HUES6 (cell line): Measurements from ENCODE around the gene EPM2A.

Experiments used
- H3K27ac ChIP-seq: 2 replicates; pipeline ENCODE4 v1.7.0; 2013; ENCODE audit warnings: low read depth, mild to moderate bottlenecking, low read length, inconsistent platforms
- H3K27me3 ChIP-seq: 2 replicates; pipeline ENCODE4 v1.6.1; 2013; ENCODE audit warnings: low read length; ENCODE audit not compliant: control insufficient read depth, insufficient read depth
- H3K36me3 ChIP-seq: 2 replicates; pipeline ENCODE4 v1.6.1; 2013; ENCODE audit warnings: low read length; ENCODE audit not compliant: control insufficient read depth, insufficient read depth
- H3K4me1 ChIP-seq: 2 replicates; pipeline ENCODE4 v1.6.1; 2013; ENCODE audit warnings: low read length; ENCODE audit not compliant: control insufficient read depth, insufficient read depth
- H3K4me3 ChIP-seq: 2 replicates; pipeline ENCODE4 v1.5.1; 2013; ENCODE audit warnings: low read depth, low read length
- H3K9ac ChIP-seq: one replicate; pipeline ENCODE4 v1.6.1; 2013; ENCODE audit warnings: mild to moderate bottlenecking, low read length
- H3K9me3 ChIP-seq: 2 replicates; pipeline ENCODE4 v1.6.1; 2013; ENCODE audit warnings: low read depth, low read length; ENCODE audit not compliant: control insufficient read depth, insufficient read depth

Gene EPM2A

DNA sequence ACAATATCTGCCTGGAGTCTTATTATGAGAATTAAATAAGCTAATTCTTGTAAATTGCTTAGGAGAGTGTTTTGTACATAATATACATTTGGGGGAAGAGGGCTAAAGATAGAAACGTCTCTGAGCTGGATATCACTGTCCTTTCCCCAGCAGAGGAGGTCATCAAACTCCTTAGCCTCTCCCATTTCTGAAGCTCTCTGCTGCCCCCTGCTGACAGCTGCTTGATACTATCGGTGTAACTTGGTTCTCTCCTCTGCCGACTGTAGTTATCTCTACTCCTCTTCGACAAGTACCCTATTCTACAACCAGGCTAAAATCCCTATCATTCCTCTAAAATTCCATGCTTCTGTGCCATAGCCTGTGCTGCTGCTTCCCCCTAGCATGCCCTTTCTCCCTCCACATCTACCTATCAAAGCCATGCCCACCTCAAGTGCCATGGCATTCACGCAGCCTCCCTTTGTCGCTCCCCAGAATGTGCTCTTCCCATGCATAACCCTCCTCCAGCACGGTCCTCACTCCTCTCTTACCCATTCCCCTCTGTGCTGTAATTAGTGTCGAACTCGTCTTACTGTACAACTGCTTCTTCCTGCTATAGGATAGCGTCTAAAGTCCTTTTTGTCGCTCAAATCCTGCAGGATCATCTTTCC lies 101.2 kb downstream of the EPM2A start:
- no peak overlapping the region for H3K27ac ChIP-seq
- no peak overlapping the region for H3K9ac ChIP-seq
- H3K4me1 ChIP-seq, result no peaks in the 10 kb centered on the region
- H3K4me3 ChIP-seq, result 0 out of 2 replicates have a peak overlapping the region, but pooled peaks have one; percentile 7
- H3K36me3 ChIP-seq, result no peaks in the 10 kb centered on the region
- H3K27me3 ChIP-seq, result no peaks in the 10 kb centered on the region
- H3K9me3 ChIP-seq, result no peaks in the 10 kb centered on the region

DNA sequence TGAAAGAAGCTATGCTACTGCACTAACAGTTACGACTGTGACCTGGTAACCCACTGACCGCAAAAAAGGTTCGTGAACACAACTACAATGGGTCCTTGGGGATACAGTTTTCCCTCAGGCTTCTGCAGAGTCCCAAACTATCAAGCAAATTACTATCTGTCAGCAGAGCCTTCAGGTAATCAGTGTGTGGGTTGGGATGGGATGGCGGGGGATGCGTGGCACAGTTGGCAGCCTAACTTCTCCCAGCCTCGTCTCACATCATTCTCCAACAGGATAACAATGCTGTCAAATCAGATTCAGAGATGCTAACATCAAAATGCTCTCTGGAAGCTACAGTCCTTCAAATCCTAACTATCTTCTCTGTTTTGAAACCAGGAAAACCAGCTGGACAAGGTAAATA lies 102.3 kb downstream of the EPM2A start:
- no peaks in the 10 kb centered on the region for H3K9me3 ChIP-seq

DNA sequence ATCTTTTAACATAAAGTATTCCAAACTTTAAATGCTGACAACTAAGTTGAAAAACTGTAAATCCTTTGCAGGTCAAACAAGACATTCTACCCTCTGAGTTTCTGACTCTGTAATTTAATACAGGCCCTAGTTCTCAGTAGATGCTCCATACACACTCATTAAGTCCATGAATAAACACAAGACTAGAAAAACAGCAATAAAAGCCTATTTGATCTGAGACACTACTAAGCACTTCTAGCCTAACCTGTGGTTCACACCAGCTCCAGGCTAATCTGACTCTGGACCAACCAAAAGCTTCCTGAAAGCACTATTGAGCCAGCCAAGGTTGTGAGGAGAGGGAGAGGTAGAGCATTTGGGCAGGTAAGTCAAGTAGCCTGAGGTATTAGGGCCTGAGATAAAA lies 103.9 kb downstream of the EPM2A start:
- no peak overlapping the region for H3K27ac ChIP-seq
- H3K27me3 ChIP-seq, result no peaks in the 10 kb centered on the region
- no peaks in the 10 kb centered on the region for H3K36me3 ChIP-seq

More for the DNA sequence above, 102.3 kb downstream of the EPM2A start:
- no peak overlapping the region for H3K27ac ChIP-seq
- H3K9ac ChIP-seq, result no peak overlapping the region
- no peaks in the 10 kb centered on the region for H3K27me3 ChIP-seq
- H3K36me3 ChIP-seq, result no peaks in the 10 kb centered on the region
- H3K4me3 ChIP-seq, result no peak overlapping the region
- no peaks in the 10 kb centered on the region for H3K4me1 ChIP-seq

DNA sequence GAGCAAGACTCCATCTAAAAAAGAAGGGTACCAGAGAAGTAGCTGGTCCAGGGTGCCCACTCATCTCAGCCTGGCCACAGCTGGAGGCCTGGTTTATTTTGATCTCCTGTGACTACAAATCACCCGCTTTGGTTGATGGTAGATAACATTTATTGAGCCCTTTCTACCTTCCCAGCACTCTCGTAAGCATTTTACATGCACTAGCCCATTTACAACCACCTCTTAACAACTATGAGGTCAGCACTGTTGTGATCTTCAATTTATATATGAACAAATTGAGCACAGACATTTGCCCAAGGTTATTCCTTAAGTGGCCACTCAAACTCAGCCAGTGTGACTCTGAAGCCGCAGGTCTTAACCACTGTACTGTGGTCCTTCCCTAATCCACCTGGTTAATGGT lies 104.7 kb downstream of the EPM2A start:
- Histone ChIP-seq H3K36me3 (no peaks in the 10 kb centered on the region), H3K4me3 (no peak overlapping the region), H3K9me3 (no peaks in the 10 kb centered on the region), H3K27ac (no peak overlapping the region), H3K27me3 (no peaks in the 10 kb centered on the region), H3K9ac (no peak overlapping the region), H3K4me1 (no peaks in the 10 kb centered on the region)

More for the DNA sequence above, 103.9 kb downstream of the EPM2A start:
- Histone ChIP-seq H3K4me3 (no peak overlapping the region), H3K9me3 (no peaks in the 10 kb centered on the region), H3K4me1 (no peaks in the 10 kb centered on the region), H3K9ac (no peak overlapping the region)

DNA sequence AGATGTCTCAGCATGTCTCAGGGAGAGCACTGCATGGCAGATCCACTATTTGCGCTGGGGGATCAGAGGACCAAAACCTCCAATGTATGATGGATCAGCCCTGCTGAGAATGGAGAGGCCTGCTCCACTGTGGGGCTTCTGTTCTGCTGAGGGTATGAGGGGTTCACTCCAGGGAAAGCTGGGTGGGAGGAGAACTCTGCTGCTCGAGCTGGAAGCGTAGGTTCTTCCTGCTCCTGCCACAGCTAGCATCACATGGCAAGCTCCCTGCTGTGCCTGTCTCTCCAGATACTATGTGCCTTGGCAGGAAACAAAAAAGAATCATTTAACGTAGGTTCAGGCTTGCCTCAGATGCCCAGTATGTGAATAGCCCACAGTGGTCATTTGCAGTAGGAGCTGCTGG lies 105.8 kb downstream of the EPM2A start:
- Histone ChIP-seq H3K27ac (no peak overlapping the region), H3K9me3 (no peaks in the 10 kb centered on the region), H3K9ac (no peak overlapping the region), H3K4me3 (no peak overlapping the region), H3K4me1 (no peaks in the 10 kb centered on the region), H3K36me3 (no peaks in the 10 kb centered on the region), H3K27me3 (no peaks in the 10 kb centered on the region)

DNA sequence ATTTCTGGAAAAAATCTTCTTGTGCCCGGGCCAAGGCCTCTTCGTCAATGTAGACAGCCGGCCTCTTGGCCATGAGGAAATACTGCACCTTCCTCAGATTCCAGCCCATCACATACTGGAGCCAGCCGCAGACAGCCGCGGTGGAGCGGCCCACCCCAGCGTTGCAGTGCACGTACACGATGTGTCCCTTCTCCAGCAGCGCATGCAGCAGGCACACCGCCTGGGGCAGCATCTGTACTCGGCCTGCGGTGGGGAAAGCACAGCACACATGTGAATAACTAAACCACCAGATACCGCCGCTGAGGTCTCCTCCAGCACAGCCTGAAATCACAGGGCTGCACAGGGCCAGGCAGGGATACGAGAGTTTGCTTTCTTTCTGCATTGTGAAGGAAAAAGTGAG lies 107.9 kb downstream of the EPM2A start:
- Histone ChIP-seq H3K36me3 (no peaks in the 10 kb centered on the region), H3K27ac (no peak overlapping the region), H3K4me3 (no peak overlapping the region), H3K9ac (no peak overlapping the region), H3K9me3 (no peaks in the 10 kb centered on the region), H3K27me3 (no peaks in the 10 kb centered on the region), H3K4me1 (no peaks in the 10 kb centered on the region)

DNA sequence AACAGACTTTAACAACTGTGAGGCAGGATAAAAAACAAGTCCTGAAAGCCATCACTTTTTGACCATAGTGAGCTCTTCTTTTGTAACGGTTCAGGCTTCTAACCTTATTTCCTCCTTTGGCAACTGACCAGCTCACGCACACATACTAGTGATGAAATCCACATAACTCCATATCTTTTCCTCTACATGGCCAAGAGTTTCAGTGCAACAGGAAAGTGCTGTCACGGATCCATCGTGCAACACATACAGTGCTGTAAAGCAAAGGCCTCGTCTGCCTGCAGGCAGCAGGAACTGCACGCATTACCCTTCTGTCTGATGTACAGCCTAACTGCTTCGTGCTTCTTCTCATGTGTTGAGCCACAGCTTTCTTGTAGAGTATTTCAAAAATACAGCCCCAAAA lies 108.5 kb downstream of the EPM2A start:
- Histone ChIP-seq H3K4me1 (no peaks in the 10 kb centered on the region), H3K4me3 (no peak overlapping the region), H3K36me3 (no peaks in the 10 kb centered on the region), H3K27ac (no peak overlapping the region), H3K9ac (no peak overlapping the region), H3K27me3 (no peaks in the 10 kb centered on the region), H3K9me3 (no peaks in the 10 kb centered on the region)

DNA sequence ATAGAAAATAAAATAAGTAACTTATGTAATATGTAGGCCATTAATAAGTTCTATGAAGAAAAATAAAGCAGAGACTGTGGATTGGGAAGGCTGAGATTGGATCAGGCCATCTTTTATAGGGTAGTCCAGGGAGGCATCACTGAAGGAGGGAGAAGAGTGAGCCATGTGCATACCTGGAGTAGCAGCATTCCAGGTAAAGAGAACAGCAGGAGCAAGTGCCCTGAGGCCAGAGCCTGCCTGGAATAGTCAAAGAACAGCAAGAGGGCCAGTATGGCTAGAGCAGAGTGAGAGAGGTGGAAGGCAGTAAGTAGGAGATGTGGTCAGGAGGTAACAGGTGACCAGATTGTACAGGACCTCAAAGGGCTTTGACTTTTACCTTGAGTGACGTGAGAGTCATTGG lies 112.1 kb downstream of the EPM2A start:
- H3K9ac ChIP-seq, result no peak overlapping the region
- no peaks in the 10 kb centered on the region for H3K4me1 ChIP-seq
- H3K27me3 ChIP-seq, result no peaks in the 10 kb centered on the region
- H3K9me3 ChIP-seq, result peaks cover 1% of the 10 kb centered on the region; the same call in 1 of the 2 replicates
- no peak overlapping the region for H3K4me3 ChIP-seq
- H3K27ac ChIP-seq, result no peak overlapping the region
- H3K36me3 ChIP-seq, result no peaks in the 10 kb centered on the region

DNA sequence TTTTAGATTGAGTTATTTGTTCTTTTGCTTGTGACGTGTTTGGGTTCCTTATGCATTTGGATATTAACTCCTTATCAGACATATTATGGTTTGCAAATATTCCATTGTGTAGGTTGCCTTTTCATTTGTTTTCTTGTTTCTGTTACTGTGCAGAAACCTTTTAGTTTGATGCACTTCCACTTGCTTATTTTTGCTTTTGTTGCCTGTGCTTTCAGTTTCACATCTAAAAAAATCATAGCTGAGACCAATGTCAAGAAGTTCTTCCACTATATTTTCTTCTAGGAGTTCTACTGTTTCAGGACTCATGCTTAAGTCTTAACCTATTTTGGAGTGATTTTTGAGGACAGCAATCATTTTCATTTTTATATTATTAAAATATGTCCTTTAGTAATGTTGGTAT lies 113.5 kb downstream of the EPM2A start:
- H3K9ac ChIP-seq, result no peak overlapping the region
- H3K4me3 ChIP-seq, result no peak overlapping the region
- no peak overlapping the region for H3K27ac ChIP-seq

DNA sequence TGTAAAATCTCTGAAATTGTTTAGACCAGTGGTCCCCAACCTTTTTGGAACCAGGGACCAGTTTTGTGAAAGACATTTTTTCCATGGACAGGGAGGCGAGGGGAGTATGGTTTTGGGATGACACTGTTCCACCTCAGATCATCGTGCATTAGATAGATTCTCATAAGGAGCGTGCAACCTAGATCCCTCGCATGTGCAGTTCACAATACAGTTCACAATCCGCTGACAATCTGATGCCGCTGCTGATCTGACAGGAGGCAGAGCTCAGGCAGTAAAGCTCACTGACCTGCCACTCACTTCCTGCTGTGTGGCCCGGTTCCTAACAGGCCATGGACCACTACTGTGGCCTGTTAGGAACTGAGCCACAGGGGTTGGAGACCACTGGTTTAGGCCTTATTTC lies 115.2 kb downstream of the EPM2A start:
- Histone ChIP-seq H3K9me3 (peaks cover 10% of the 10 kb centered on the region), H3K4me1 (no peaks in the 10 kb centered on the region), H3K36me3 (no peaks in the 10 kb centered on the region), H3K4me3 (no peak overlapping the region), H3K27ac (no peak overlapping the region), H3K9ac (no peak overlapping the region), H3K27me3 (no peaks in the 10 kb centered on the region)

More for the DNA sequence above, 113.5 kb downstream of the EPM2A start:
- Histone ChIP-seq H3K4me1 (no peaks in the 10 kb centered on the region), H3K9me3 (peaks cover 5% of the 10 kb centered on the region), H3K27me3 (no peaks in the 10 kb centered on the region), H3K36me3 (no peaks in the 10 kb centered on the region)

DNA sequence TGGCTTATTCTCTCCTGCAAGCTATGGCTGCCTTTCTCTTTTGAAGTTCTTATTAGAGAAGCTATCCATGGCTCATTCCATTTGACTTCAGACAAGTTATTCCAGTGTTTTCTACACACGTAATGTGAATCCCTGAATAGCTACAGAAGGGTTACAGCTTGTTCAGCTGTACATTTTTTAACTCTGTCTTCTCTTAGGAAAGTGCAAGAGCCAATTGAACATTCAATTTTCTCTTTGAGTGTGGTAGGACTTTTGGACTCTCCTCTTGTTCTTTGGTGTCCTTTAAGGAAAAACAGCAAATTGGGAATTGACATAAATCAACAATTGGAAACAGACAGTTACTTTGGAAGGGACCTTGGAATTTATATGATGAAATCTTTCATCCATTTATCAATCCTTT lies 125.8 kb downstream of the EPM2A start:
- Histone ChIP-seq H3K4me1 (no peaks in the 10 kb centered on the region), H3K9ac (no peak overlapping the region), H3K27ac (no peak overlapping the region), H3K9me3 (no peaks in the 10 kb centered on the region), H3K27me3 (no peaks in the 10 kb centered on the region), H3K36me3 (no peaks in the 10 kb centered on the region), H3K4me3 (no peak overlapping the region)

DNA sequence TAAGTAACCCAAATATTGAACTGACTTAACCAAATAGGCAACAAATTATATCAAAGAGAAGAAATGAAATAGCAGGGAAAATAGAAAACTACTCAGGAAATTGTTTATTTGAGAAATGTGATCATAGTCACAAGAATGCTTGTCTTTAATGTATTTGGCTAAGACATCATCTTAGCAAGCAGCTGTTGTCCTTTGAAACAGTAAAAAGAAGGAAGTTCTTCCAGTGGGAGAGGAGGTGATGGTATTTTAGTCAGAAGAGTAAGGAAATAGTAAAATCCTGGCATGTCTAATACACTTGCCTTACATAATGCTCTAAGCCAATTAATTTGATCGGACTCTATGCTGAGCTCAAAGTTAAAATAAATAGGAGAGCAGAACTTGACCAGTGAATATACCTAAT lies 126.5 kb downstream of the EPM2A start:
- H3K9ac ChIP-seq, result no peak overlapping the region
- no peak overlapping the region for H3K27ac ChIP-seq
- no peaks in the 10 kb centered on the region for H3K9me3 ChIP-seq
- H3K4me3 ChIP-seq, result no peak overlapping the region
- no peaks in the 10 kb centered on the region for H3K4me1 ChIP-seq
- no peaks in the 10 kb centered on the region for H3K36me3 ChIP-seq
- H3K27me3 ChIP-seq, result no peaks in the 10 kb centered on the region
